ENCODE measurements around the gene EPG5. TPM values are rescaled to one million over a fixed set of nuclear protein-coding genes. Genes with fewer than 3 reads are reported as not detected.

The EPG5 gene
- polyA plus RNA-seq = 18.0 and 18.4 TPM in 2 replicates
- polyA minus RNA-seq = 48.7 and 61.2 TPM in 2 replicates

GRCh38 chr18:45967007-45967706, at the start of gene EPG5:
EPG5 (minus strand) TSS chr18:45967329; CDS start chr18:45967239, 90 bp downstream.
- Histone ChIP-seq H3K27me3 (ENCODE audit: insufficient read depth, low read depth, low read length) (no peaks in the 10 kb centered on the region), H3K9me2 (ENCODE audit: insufficient read depth, low read length) (no peaks in the 10 kb centered on the region), H4K20me1 (ENCODE audit: insufficient read depth) (no peaks in the 10 kb centered on the region), H3F3A (ENCODE audit: insufficient read depth, low read length, poor library complexity, severe bottlenecking) (no peaks in the 10 kb centered on the region), H3K4me3 (ENCODE audit: low read length) (peak within 1 kb of the TSS; percentile 89), H3K27ac (ENCODE audit: low read length) (peak within 1 kb of the TSS; percentile 79), H2AFZ (ENCODE audit: low read depth, low read length) (peak within 1 kb of the TSS; percentile 99), H3K4me2 (ENCODE audit: low read length) (peak within 1 kb of the TSS; percentile 62), H3K9ac (ENCODE audit: low read length) (peak within 1 kb of the TSS; percentile 87), H3K9me3 (ENCODE audit: low read length) (no peaks in the 10 kb centered on the region), H3K36me3 (ENCODE audit: insufficient read depth, low read length) (no peaks in the 10 kb centered on the region), H3K79me2 (replicated peaks; ENCODE audit: insufficient read depth, low read length) (peaks cover 21% of the 10 kb centered on the region)
- TF ChIP-seq POLR2AphosphoS5 (IDR thresholded peaks at IDR 0.05) (peak; percentile 77), EP300 (conservative IDR thresholded peaks at IDR 0.05; ENCODE audit: poor library complexity, severe bottlenecking) (no peak), RAD21 (conservative IDR thresholded peaks at IDR 0.05) (peak; percentile 8), TAF1 (IDR thresholded peaks at IDR 0.05; ENCODE audit: low read depth) (peak; percentile 71), EZH2 (IDR thresholded peaks at IDR 0.05; ENCODE audit: borderline replicate concordance, insufficient read depth, low read length, poor library complexity, severe bottlenecking) (no peak), MXI1 (conservative IDR thresholded peaks at IDR 0.05; ENCODE audit: poor library complexity, severe bottlenecking) (peak; percentile 65), SMC3 (conservative IDR thresholded peaks at IDR 0.05; ENCODE audit: poor library complexity) (peak; percentile 28)

GRCh38 chr18:46013484-46014189, 46.5 kb upstream of the EPG5 start:
- Histone ChIP-seq H3K4me3 (ENCODE audit: low read length) (no peak overlapping the region), H3K9ac (ENCODE audit: low read length) (no peak overlapping the region), H4K20me1 (ENCODE audit: insufficient read depth) (no peaks in the 10 kb centered on the region), H3K4me2 (ENCODE audit: low read length) (no peak overlapping the region), H2AFZ (ENCODE audit: low read depth, low read length) (no peak overlapping the region), H3F3A (ENCODE audit: insufficient read depth, low read length, poor library complexity, severe bottlenecking) (no peaks in the 10 kb centered on the region), H3K9me2 (ENCODE audit: insufficient read depth, low read length) (no peaks in the 10 kb centered on the region), H3K27ac (ENCODE audit: low read length) (no peak overlapping the region), H3K9me3 (ENCODE audit: low read length) (no peaks in the 10 kb centered on the region), H3K27me3 (ENCODE audit: insufficient read depth, low read depth, low read length) (no peaks in the 10 kb centered on the region), H3K36me3 (ENCODE audit: insufficient read depth, low read length) (no peaks in the 10 kb centered on the region), H3K79me2 (replicated peaks; ENCODE audit: insufficient read depth, low read length) (no peaks in the 10 kb centered on the region)
- TF ChIP-seq MXI1 (conservative IDR thresholded peaks at IDR 0.05; ENCODE audit: poor library complexity, severe bottlenecking) = no peak
- no peak for TF ChIP-seq TAF1 (IDR thresholded peaks at IDR 0.05; ENCODE audit: low read depth)
- no peak for TF ChIP-seq EZH2 (IDR thresholded peaks at IDR 0.05; ENCODE audit: borderline replicate concordance, insufficient read depth, low read length, poor library complexity, severe bottlenecking)
- TF ChIP-seq REST (IDR thresholded peaks at IDR 0.05; ENCODE audit: borderline replicate concordance) = no peak
- TF ChIP-seq EP300 (conservative IDR thresholded peaks at IDR 0.05; ENCODE audit: poor library complexity, severe bottlenecking) = no peak
- TF ChIP-seq CTCF (IDR thresholded peaks at IDR 0.05; ENCODE audit: poor library complexity, severe bottlenecking) = no peak
- TF ChIP-seq RAD21 (conservative IDR thresholded peaks at IDR 0.05) = no peak
- no peak for TF ChIP-seq POLR2AphosphoS5 (IDR thresholded peaks at IDR 0.05)
- no peak for TF ChIP-seq SMC3 (conservative IDR thresholded peaks at IDR 0.05; ENCODE audit: poor library complexity)
